Heart left ventricle (tissue), 16 donors: Measurements from ENCODE around the gene RNF20. TPM values are rescaled to one million over a fixed set of nuclear protein-coding genes. Genes with fewer than 3 reads are reported as not detected.

Experiments
- ATAC-seq, 4 donors: fragments of 200-7000 bp; cut with Tn5 transposase; one replicate each; pipeline ENCODE4 v1.9.1; 2020 to 2022; ENCODE audit warnings: moderate library complexity in 4 of 4, mild to moderate bottlenecking in 3 of 4, moderate number of reproducible peaks in 1 of 4
- DNase-seq, 5 donors: peaks; one replicate each; pipeline ENCODE4 v3.0.0-alpha.2; 2020
- H3K27ac ChIP-seq, 12 donors: fragments of 200-600 bp; sonication (generic) in 4 of 12; one replicate each; pipeline versions ENCODE4 v1.5.0 to v1.8.0; 2016 to 2022; ENCODE audit warnings: mild to moderate bottlenecking in 2 of 12
- H3K27me3 ChIP-seq, 9 donors: fragments of 200-600 bp; sonication (generic) in 2 of 9; one replicate each; pipeline versions ENCODE4 v1.5.1 to v1.8.0; 2016 to 2022; ENCODE audit warnings: mild to moderate bottlenecking in 3 of 9
- H3K36me3 ChIP-seq, 9 donors: fragments of 200-600 bp; sonication (generic) in 2 of 9; one replicate each; pipeline versions ENCODE4 v1.5.0 to v1.8.0; 2018 to 2022; ENCODE audit warnings: mild to moderate bottlenecking in 2 of 9
- H3K4me1 ChIP-seq, 12 donors: fragments of 200-600 bp; sonication (generic) in 4 of 12; one replicate each; pipeline versions ENCODE4 v1.5.0 to v1.8.0; 2016 to 2022; ENCODE audit warnings: mild to moderate bottlenecking in 3 of 12
- H3K4me3 ChIP-seq, 12 donors: fragments of 200-600 bp; sonication (generic) in 4 of 12; one replicate each; pipeline versions ENCODE4 v1.5.0 to v1.8.0; 2017 to 2022; ENCODE audit warnings: mild to moderate bottlenecking in 9 of 12, moderate library complexity in 4 of 12
- H3K9me3 ChIP-seq, 12 donors: fragments of 200-600 bp; sonication (generic) in 4 of 12; one replicate each; pipeline versions ENCODE4 v1.5.0 to v1.8.0; 2016 to 2022; ENCODE audit warnings: mild to moderate bottlenecking in 1 of 12
- CTCF ChIP-seq, 12 donors: fragments of 200-600 bp; sonication (generic) in 4 of 12; IDR thresholded peaks; one replicate each; pipeline versions ENCODE4 v1.5.0 to v1.8.0; 2018 to 2022; ENCODE audit warnings: antibody characterized with exemption in 12 of 12, mild to moderate bottlenecking in 5 of 12
- POLR2A ChIP-seq, 2 donors: fragments of 450-650 bp; IDR thresholded peaks; one replicate each; pipeline ENCODE4 v1.6.1; 2017; ENCODE audit warnings: antibody characterized with exemption in 2 of 2, mild to moderate bottlenecking in 2 of 2, moderate library complexity in 2 of 2
- WGBS, 4 donors: extraction: QIAGEN DNeasy Blood & Tissue Kit in 2 of 4; methylation state at CpG; one replicate each; pipeline versions ENCODE4 v1.1.5 to v1.1.7; 2013 to 2018; 5-methylcytosine and 5-hydroxymethylcytosine counted together
- intact Hi-C, 10 donors: fragments of 100-400 bp; cut with DNase I; formaldehyde crosslinking; loops; one replicate each; pipeline versions ENCODE4 v1.11.1 to v1.14.2; 2022
- long read RNA-seq, 3 donors: library from polyadenylated mRNA; unstranded; transcript quantifications; one replicate each; pipeline ENCODE4 v2.0.0, GENCODE V29; 2020 to 2021
- polyA plus RNA-seq, 2 donors: library from polyadenylated mRNA; stranded (reverse); fragments of 200-250 nt; gene quantifications; one replicate each; pipeline ENCODE4 v1.2.3, GENCODE V29; 2013
- total RNA-seq, 9 donors: library from RNA; depleted of rRNA in 2 of 9; stranded (reverse); fragments of >200 nt in 2 of 9; fragmentation: NEBNext Ultra II Directional in 3 of 9; extraction: Animal tissue kit (Norgen Biotek cat#: 25700) in 3 of 9; gene quantifications; one replicate each; pipeline versions ENCODE4 v1.1.0 to v1.2.4, GENCODE V29; 2016 to 2023
- donor health status: ischemic (EF 13 %, LVEDD 7.1; RV severe dilation, severe dysfunction).
- donor health status: healthy with polysubstance abuse.
- donor health status: DM: no; HTN: yes; CAD: no.
- donor health status: DM: no; HTN: no; CAD: no.
- donor health status: ischemic (EF 25% LVEDD 6.9; RV normal size, moderate dysfunction).
- donor health status: ischemic (EF 25% LVEDD 5.7; RV mildly dilated, moderate dysfunction).
- donor health status: healthy.
- donor health status: DM: yes; HTN: yes; CAD: no.
- donor health status: ischemic (EF 35%, LVEDD 5.7; RV mildly dilated, moderate dysfunction).
- donor health status: nonischemic (EF 11% LVEDD 7.7; RV severe dilation, severe dysfunction).
- donor health status: DM: yes; HTN: yes; CAD: no.
- donor health status: PGD.
- donor health status: ischemic (EF 29% LVEDD 5.4; RV normal size, mild dysfunction).
- donor health status: nonischemic (EF 23%, LVEDD 6.1; RV moderate dilation, normal function).

RNF20 gene
- total RNA-seq (10 to 100 TPM; 23.0 to 63.7 (median 50.6) TPM), polyA plus RNA-seq (10 to 100 TPM; 14.1 to 22.6 TPM)
- long read RNA-seq, donor 1, transcript RNF20-202 (20 exons, 3,940 nt), result major isoform, 45 of 104 reads
- long read RNA-seq, donor 1, partial matches to known transcripts, result 52 of 104 reads
- long read RNA-seq, donor 1, other reads (novel, unspliced or antisense), result 7 of 104 reads
- long read RNA-seq, donor 2, transcript RNF20-202 (20 exons, 3,940 nt), result major isoform, 26 of 284 reads
- long read RNA-seq, donor 2, partial matches to known transcripts, result 238 of 284 reads
- long read RNA-seq, donor 2, other reads (novel, unspliced or antisense), result 20 of 284 reads
- long read RNA-seq, donor 3, transcript RNF20-202 (20 exons, 3,940 nt), result major isoform, 27 of 54 reads
- long read RNA-seq, donor 3, partial matches to known transcripts, result 23 of 54 reads
- long read RNA-seq, donor 3, other reads (novel, unspliced or antisense), result 4 of 54 reads

- TF ChIP-seq POLR2A (IDR thresholded peaks at IDR 0.05) (peak in 1 of 2 donors; percentile 47), CTCF (IDR thresholded peaks at IDR 0.05) (no peak)
- peak within 1 kb of the TSS; percentile 88 to 99 (median 92) for H3K27ac ChIP-seq
- peaks cover 0 to 35% (median 31%) of the 10 kb centered on the region in 9 donors for H3K36me3 ChIP-seq
- WGBS, 4 donors, result 1 to 2% (median 1%) methylated on average over 40 to 45 of the region's 45 CpGs
- H3K4me1 ChIP-seq, result peaks cover 0 to 36% (median 26%) of the 10 kb centered on the region in 12 donors
- H3K4me3 ChIP-seq, result peak within 1 kb of the TSS; percentile 43 to 97 (median 82)
- peak; percentile 100 for DNase-seq
- intact Hi-C loops, result loop anchor here in 5 of 10 donors (2.0 to 5.0 kb wide), 3 partner anchors 131 to 136 kb away; partner anchors contain the start of genes MRPL50 (in 4 of the 5) and ZNF189 (in 4 of the 5)
- no peaks in the 10 kb centered on the region for H3K9me3 ChIP-seq
- no peaks in the 10 kb centered on the region for H3K27me3 ChIP-seq
- ATAC-seq, result peak; percentile 98 to 99 (median 98)
Observed at GRCh38 chr9:101533334-101534204, at the start of gene RNF20. RNF20 (plus strand) TSS chr9:101533853; CDS start chr9:101535424, 1,571 bp downstream.

GRCh38 chr9:101484046-101484445 lies 49.6 kb upstream of the RNF20 start:
- Histone ChIP-seq H3K27ac (no peak overlapping the region), H3K36me3 (no peaks in the 10 kb centered on the region), H3K27me3 (peaks cover 0 to 26% (median 0%) of the 10 kb centered on the region in 9 donors), H3K4me1 (peaks cover 0 to 68% (median 17%) of the 10 kb centered on the region in 12 donors), H3K9me3 (no peaks in the 10 kb centered on the region), H3K4me3 (no peak overlapping the region)
- TF ChIP-seq CTCF (IDR thresholded peaks at IDR 0.05) (no peak), POLR2A (IDR thresholded peaks at IDR 0.05) (no peak)
- WGBS, 4 donors, result 43 to 56% (median 52%) methylated on average over 1 of the region's 1 CpG
- DNase-seq (no peak), ATAC-seq (no peak)
- intact Hi-C loops, result no loop called here

- H3K4me1 ChIP-seq, result peaks cover 0 to 48% (median 11%) of the 10 kb centered on the region in 12 donors
Observed at GRCh38 chr9:101485924-101486692, 47.5 kb upstream of the RNF20 start.

More at GRCh38 chr9:101485924-101486692, 47.5 kb upstream of the RNF20 start:
- DNase-seq (peak; percentile 32 to 71 (median 48)), ATAC-seq (peak; percentile 72 to 77 (median 75))
- TF ChIP-seq CTCF (IDR thresholded peaks at IDR 0.05), result no peak
- TF ChIP-seq POLR2A (IDR thresholded peaks at IDR 0.05), result no peak
- WGBS, 4 donors, result 0 to 4% (median 1%) methylated on average over 27 to 61 of the region's 61 CpGs
- no peaks in the 10 kb centered on the region for H3K36me3 ChIP-seq
- no peaks in the 10 kb centered on the region for H3K9me3 ChIP-seq
- intact Hi-C loops, result loop anchor here in 1 of 10 donors (5.0 kb wide), 1 partner anchor 41 kb away; no protein-coding TSS in a partner anchor
- H3K4me3 ChIP-seq, result peak overlapping the region; percentile 53 to 84 (median 72)
- H3K27me3 ChIP-seq, result peaks cover 0 to 26% (median 0%) of the 10 kb centered on the region in 9 donors
- H3K27ac ChIP-seq, result peak overlapping the region; percentile 76 to 97 (median 90)
